H1 (cell line): ENCODE results near the gene FAM90A1. TPM values are rescaled to one million over a fixed set of nuclear protein-coding genes. Genes with fewer than 3 reads are reported as not detected.
"Not testable (repeated sequence)": the region's sequence is repeated elsewhere in the genome, so short reads cannot be mapped to it uniquely, and the experiment has no call there.

Experiments used
- CTCF ChIA-PET: fragments of 300-600 bp; sonication (Branson Sonifier 250); formaldehyde crosslinking; loops from one replicate; lab custom pipeline; 2021; ENCODE audit not compliant: partially characterized antibody; lab: Charles Lee
- POLR2A ChIA-PET: fragments of 300-600 bp; sonication (Branson Sonifier 250); formaldehyde crosslinking; loops from one replicate; lab custom pipeline; 2021; ENCODE audit warnings: inconsistent platforms; ENCODE audit not compliant: partially characterized antibody; lab: Charles Lee
- DNase-seq, 2 experiments: peaks; one replicate each; pipeline versions ENCODE4 v3.0.0 to v3.0.0-alpha.2; 2010 to 2022; ENCODE audit warnings: low spot score in 2 of 2, low read depth in 1 of 2, mixed read lengths in 1 of 2
- FAIRE-seq: peaks from 2 replicates; lab custom pipeline; 2011; peaks lifted over from hg19 to GRCh38; lab: Jason Lieb, UNC
- H2AFZ ChIP-seq: 2 replicates; pipeline ENCODE4 v1.8.1; 2012; ENCODE audit warnings: low read length, inconsistent platforms
- H2AK5ac ChIP-seq: 2 replicates; pipeline ENCODE4 v1.6.1; 2013; ENCODE audit warnings: low read depth, low read length
- H2BK120ac ChIP-seq: replicated peaks from 2 replicates; pipeline ENCODE3; 2013; ENCODE audit warnings: low read depth, low read length, inconsistent platforms
- H2BK12ac ChIP-seq: 2 replicates; pipeline ENCODE4 v1.6.1; 2013; ENCODE audit warnings: low read depth, low read length
- H2BK15ac ChIP-seq: 2 replicates; pipeline ENCODE4 v1.6.1; 2013; ENCODE audit warnings: low read length
- H2BK20ac ChIP-seq: 2 replicates; pipeline ENCODE4 v1.6.1; 2013; ENCODE audit warnings: low read length
- H2BK5ac ChIP-seq: 2 replicates; pipeline ENCODE4 v1.6.1; 2013; ENCODE audit warnings: low read depth, low read length
- H3K14ac ChIP-seq: 2 replicates; pipeline ENCODE4 v1.6.1; 2013; ENCODE audit warnings: inconsistent platforms; ENCODE audit not compliant: insufficient read length
- H3K18ac ChIP-seq: 2 replicates; pipeline ENCODE4 v1.6.1; 2013; ENCODE audit warnings: low read length; ENCODE audit errors: extremely low read depth
- H3K23ac ChIP-seq: 2 replicates; pipeline ENCODE4 v1.6.1; 2013; ENCODE audit warnings: inconsistent platforms; ENCODE audit not compliant: insufficient read length
- H3K23me2 ChIP-seq: 2 replicates; pipeline ENCODE4 v1.6.1; 2013; ENCODE audit warnings: low read depth, low read length
- H3K27ac ChIP-seq: 2 replicates; pipeline ENCODE4 v1.6.1; 2011; ENCODE audit warnings: low read depth, low read length, inconsistent platforms
- H3K27me3 ChIP-seq, 4 experiments: replicated peaks in 1 of 4; 1 replicate in 1 of 4; 2 replicates in 3 of 4; pipeline versions ENCODE4 v1.6.1 to v1.8.1; 2011 to 2013; ENCODE audit warnings: low read length in 3 of 4, mild to moderate bottlenecking in 3 of 4, inconsistent platforms in 2 of 4, mixed read lengths in 2 of 4, moderate library complexity in 1 of 4; ENCODE audit not compliant: control insufficient read depth in 3 of 4, insufficient read depth in 3 of 4; ENCODE audit errors: extremely low read depth in 1 of 4
- H3K36me3 ChIP-seq, 4 experiments: 2 replicates each; pipeline versions ENCODE4 v1.6.1 to v1.8.1; 2011 to 2013; ENCODE audit warnings: mild to moderate bottlenecking in 4 of 4, low read length in 3 of 4, moderate library complexity in 2 of 4, control low read depth in 1 of 4, inconsistent platforms in 1 of 4; ENCODE audit not compliant: insufficient read depth in 4 of 4, control insufficient read depth in 2 of 4
- H3K4ac ChIP-seq: replicated peaks from 2 replicates; pipeline ENCODE3; 2013; ENCODE audit warnings: low read length, low read depth, mixed read lengths, inconsistent platforms; ENCODE audit not compliant: insufficient read length
- H3K4me1 ChIP-seq, 4 experiments: replicated peaks in 1 of 4; 1 replicate in 1 of 4; 2 replicates in 3 of 4; pipeline versions ENCODE4 v1.6.1 to v1.8.1; 2011 to 2013; ENCODE audit warnings: low read length in 3 of 4, inconsistent platforms in 2 of 4, mixed read lengths in 1 of 4; ENCODE audit not compliant: insufficient read depth in 4 of 4, control insufficient read depth in 3 of 4
- H3K4me2 ChIP-seq, 2 experiments: 2 replicates each; pipeline versions ENCODE4 v1.6.1 to v1.8.1; 2011 to 2013; ENCODE audit warnings: low read depth in 2 of 2, low read length in 2 of 2, control low read depth in 1 of 2, inconsistent platforms in 1 of 2, mild to moderate bottlenecking in 1 of 2; ENCODE audit not compliant: insufficient read depth in 1 of 2
- H3K4me3 ChIP-seq, 4 experiments: fragments of 200-600, 300-600 bp in 1 of 4; sonication (generic), shearing (Covaris generic), sonication (Bioruptor Twin) in 1 of 4; 2 replicates each; pipeline versions ENCODE4 v1.5.1 to v1.8.1; 2011 to 2016; ENCODE audit warnings: low read length in 4 of 4, low read depth in 3 of 4, control low read depth in 2 of 4, inconsistent platforms in 2 of 4, mild to moderate bottlenecking in 2 of 4, mixed read lengths in 1 of 4, moderate library complexity in 1 of 4; ENCODE audit not compliant: insufficient read depth in 2 of 4; ENCODE audit errors: extremely low read depth in 1 of 4
- H3K56ac ChIP-seq: replicated peaks from 2 replicates; pipeline ENCODE3; 2013; ENCODE audit warnings: low read depth, mild to moderate bottlenecking, mixed read lengths, low read length, inconsistent platforms; ENCODE audit not compliant: insufficient read length
- H3K79me1 ChIP-seq: 2 replicates; pipeline ENCODE4 v1.6.1; 2013; ENCODE audit warnings: low read depth, low read length, control low read depth
- H3K79me2 ChIP-seq, 2 experiments: 2 replicates each; pipeline versions ENCODE4 v1.6.1 to v1.8.1; 2012 to 2013; ENCODE audit warnings: low read length in 2 of 2, mild to moderate bottlenecking in 2 of 2, inconsistent platforms in 1 of 2; ENCODE audit not compliant: insufficient read depth in 2 of 2, control insufficient read depth in 1 of 2
- H3K9ac ChIP-seq, 4 experiments: replicated peaks in 1 of 4; 1 replicate in 1 of 4; 2 replicates in 3 of 4; pipeline versions ENCODE4 v1.6.1 to v1.8.1; 2011 to 2013; ENCODE audit warnings: low read depth in 3 of 4, low read length in 3 of 4, control low read depth in 2 of 4, mild to moderate bottlenecking in 2 of 4, moderate library complexity in 2 of 4, inconsistent platforms in 1 of 4; ENCODE audit errors: extremely low read depth in 1 of 4
- H3K9me3 ChIP-seq, 2 experiments: 2 replicates each; pipeline versions ENCODE4 v1.6.1 to v1.8.1; 2012 to 2013; ENCODE audit warnings: mild to moderate bottlenecking in 2 of 2, moderate library complexity in 2 of 2, control low read depth in 1 of 2, inconsistent platforms in 1 of 2, low read depth in 1 of 2, low read length in 1 of 2, mixed read lengths in 1 of 2; ENCODE audit not compliant: insufficient read depth in 2 of 2
- H4K20me1 ChIP-seq, 2 experiments: replicated peaks in 1 of 2; 2 replicates each; pipeline versions ENCODE3 to v1.8.1; 2011 to 2013; ENCODE audit warnings: inconsistent platforms in 2 of 2, low read length in 2 of 2, mild to moderate bottlenecking in 1 of 2; ENCODE audit not compliant: insufficient read depth in 2 of 2, control insufficient read depth in 1 of 2
- H4K5ac ChIP-seq: 2 replicates; pipeline ENCODE4 v1.6.1; 2013; ENCODE audit warnings: low read length, low read depth, mixed read lengths, inconsistent platforms; ENCODE audit not compliant: insufficient read length
- H4K8ac ChIP-seq: 2 replicates; pipeline ENCODE4 v1.8.0; 2013; ENCODE audit warnings: mild to moderate bottlenecking, moderate library complexity, low read length, inconsistent platforms; ENCODE audit not compliant: insufficient read depth; ENCODE audit errors: extremely low read depth
- H4K91ac ChIP-seq: replicated peaks from 2 replicates; pipeline ENCODE3; 2013; ENCODE audit warnings: low read length, mixed read lengths, inconsistent platforms; ENCODE audit not compliant: insufficient read length
- CREB1 ChIP-seq: IDR thresholded peaks from 2 replicates; pipeline ENCODE4 v1.6.1; 2012; ENCODE audit warnings: inconsistent platforms
- KDM5A ChIP-seq: fragments of 200-600 bp; IDR thresholded peaks from 2 replicates; pipeline ENCODE4 v1.7.1; 2012; ENCODE audit warnings: mild to moderate bottlenecking, low read length, inconsistent platforms, mixed read lengths
- MAX ChIP-seq: IDR thresholded peaks from 2 replicates; pipeline ENCODE4 v1.6.1; 2012; ENCODE audit warnings: inconsistent platforms
- SIN3A ChIP-seq, 2 experiments: IDR thresholded peaks in 1 of 2; conservative IDR thresholded peaks in 1 of 2; 2 replicates each; pipeline ENCODE4 v1.6.1; 2011 to 2012; ENCODE audit warnings: low read length in 2 of 2, improper control_type of control experiment in 1 of 2, low read depth in 1 of 2, mild to moderate bottlenecking in 1 of 2
- SP4 ChIP-seq: IDR thresholded peaks from 2 replicates; pipeline ENCODE4 v1.6.1; 2012; ENCODE audit warnings: low read length, inconsistent platforms
- TAF1 ChIP-seq: IDR thresholded peaks from 2 replicates; pipeline ENCODE4 v1.6.1; 2011; ENCODE audit warnings: mild to moderate bottlenecking, low read depth, low read length
- USF2 ChIP-seq: IDR thresholded peaks from 2 replicates; pipeline ENCODE4 v1.6.1; 2011; ENCODE audit warnings: low read length, improper control_type of control experiment
- YY1 ChIP-seq: IDR thresholded peaks from 2 replicates; pipeline ENCODE4 v1.6.1; 2011; ENCODE audit warnings: low read depth, mild to moderate bottlenecking, low read length
- WGBS, 2 experiments: shearing (Covaris generic) in 1 of 2; methylation state at CpG; one replicate each; pipeline versions ENCODE4 v1.1.6 to v1.1.7; 2013 to 2015; ENCODE audit warnings: low lambda C conversion rate in 2 of 2, mixed read lengths in 2 of 2, inconsistent platforms in 1 of 2, low coverage in 1 of 2, missing lambda C conversion rate in 1 of 2; ENCODE audit not compliant: insufficient replicate concordance in 2 of 2, insufficient coverage in 1 of 2, insufficient read length in 1 of 2; ENCODE audit errors: extremely low coverage in 1 of 2, missing lambda C conversion rate in 1 of 2; 5-methylcytosine and 5-hydroxymethylcytosine counted together
- polyA plus RNA-seq, 7 experiments: library from polyadenylated mRNA; depleted of rRNA in 3 of 7; stranded (reverse) in 5 of 7; unstranded in 2 of 7; fragments of >200 nt in 5 of 7; fragments of 200-250 nt in 2 of 7; gene quantifications; 1 replicate in 5 of 7; 2 replicates in 1 of 7; 4 replicates in 1 of 7; pipeline versions ENCODE4 v1.2.1 to v1.2.3, GENCODE V29; 2011 to 2013; ENCODE audit warnings: missing spikeins in 2 of 7, mixed read lengths in 2 of 7
- total RNA-seq: library from RNA; stranded (reverse); fragmentation: NEBNext Ultra II Directional; extraction: Animal tissue kit (Norgen Biotek cat#: 25700); gene quantifications from 2 replicates; pipeline ENCODE4 v1.2.1, GENCODE V29; 2021

Gene FAM90A1
- total and polyA plus RNA-seq, 2 of the 8 experiments (the other 6 are each of a cell fraction or from before 2014, with no cell fraction given): 0.21 TPM; not detected in 1

- H3K27me3 ChIP-seq, H3K27ac ChIP-seq, H2AFZ ChIP-seq, H3K14ac ChIP-seq, H4K91ac ChIP-seq, FAIRE-seq, H3K36me3 ChIP-seq, CTCF ChIA-PET, H3K23me2 ChIP-seq, H4K8ac ChIP-seq, H2BK120ac ChIP-seq, H3K79me2 ChIP-seq, H3K79me1 ChIP-seq, H3K56ac ChIP-seq, H3K4me1 ChIP-seq, H4K20me1 ChIP-seq, H2BK15ac ChIP-seq, H3K23ac ChIP-seq, H2BK12ac ChIP-seq, H3K18ac ChIP-seq, H3K9me3 ChIP-seq: not testable (repeated sequence)
- H3K4me2 ChIP-seq: peak overlapping the region; percentile 68 to 69; a peak in 3 of 4 replicates
- WGBS, 2 experiments: 7% methylated on average over 9 of the region's 57 CpGs; no CpG with 5 or more reads in 1 of the 2 experiments
- H3K9ac ChIP-seq: peak overlapping the region in 2 of 4 experiments; percentile 48 to 64; a peak in 5 of 7 replicates
- peak; percentile 96 to 99 for DNase-seq
- H3K4me3 ChIP-seq: peak overlapping the region; percentile 43 to 78 (median 55)
- H4K5ac ChIP-seq: peak overlapping the region; percentile 72
- 0 out of 2 replicates have a peak overlapping the region, but pooled peaks have one; percentile 16 for H2BK5ac ChIP-seq
- POLR2A ChIA-PET: interaction anchor here (0.6 kb wide), 1 partner anchor 61 kb away, joined by 3 read pairs; no protein-coding TSS in a partner anchor
- 0 out of 2 replicates have a peak, but pooled peaks have one; percentile 49 for TF ChIP-seq KDM5A
- TF ChIP-seq TAF1: 0 out of 2 replicates have a peak, but pooled peaks have one; percentile 43
- peak; percentile 35; the same call in 1 of the 2 replicates for TF ChIP-seq USF2
- peak; percentile 38 for TF ChIP-seq MAX
- TF ChIP-seq SIN3A (conservative IDR thresholded peaks at IDR 0.05 in 1 of 2, IDR thresholded peaks at IDR 0.05 in 1 of 2; ENCODE audit: low read depth in 1 of 2, low read length in 2 of 2): peak in 1 of 2 experiments; percentile 60; a peak in 1 of 4 replicates
- TF ChIP-seq CREB1: peak; percentile 37; the same call in 1 of the 2 replicates
- TF ChIP-seq SP4: 0 out of 2 replicates have a peak, but pooled peaks have one; percentile 28
- TF ChIP-seq YY1: peak; percentile 86; the same call in 1 of the 2 replicates
- TF ChIP-seq, all 59 proteins: peak for 8; not testable (repeated sequence) for 51
- H3K4ac ChIP-seq, H2BK20ac ChIP-seq, H2AK5ac ChIP-seq: not testable (repeated sequence)
Observed at GRCh38 chr12:8242880-8243681, 15.7 kb upstream of the FAM90A1 start.
